ENCODE measurements around the gene TMEM69.
"Not testable (repeated sequence)": the region's sequence is repeated elsewhere in the genome, so short reads cannot be mapped to it uniquely, and the experiment has no call there.

- TF ChIP-seq POLR2A (IDR thresholded peaks at IDR 0.05; ENCODE audit: control extremely low read depth in 1 of 2, low read depth in 2 of 2, low read length in 2 of 2); CTCF (IDR thresholded peaks at IDR 0.05; ENCODE audit: control extremely low read depth in 1 of 3, insufficient read depth in 1 of 3, low read depth in 1 of 3, low read length in 3 of 3); MAX (IDR thresholded peaks at IDR 0.05); HDAC6 (IDR thresholded peaks at IDR 0.05; ENCODE audit: low read depth, low read length); TAF1 (IDR thresholded peaks at IDR 0.05; ENCODE audit: low read depth, low read length); POLR2AphosphoS5 (IDR thresholded peaks at IDR 0.05; ENCODE audit: low read depth, low read length); FOSL1 (IDR thresholded peaks at IDR 0.05; ENCODE audit: insufficient read depth, low read depth, low read length); HDAC2 (IDR thresholded peaks at IDR 0.05; ENCODE audit: borderline replicate concordance in 1 of 2, low read depth in 2 of 2, low read length in 2 of 2); EZH2 (IDR thresholded peaks at IDR 0.05; ENCODE audit: low read depth, low read length, severe bottlenecking); BRCA1 (IDR thresholded peaks at IDR 0.05; ENCODE audit: low read depth, low read length); POU5F1 (IDR thresholded peaks at IDR 0.05; ENCODE audit: low read depth, low read length); EP300 (IDR thresholded peaks at IDR 0.05; ENCODE audit: borderline replicate concordance in 1 of 2, low read depth in 2 of 2, low read length in 2 of 2); RXRA (IDR thresholded peaks at IDR 0.05; ENCODE audit: insufficient read depth, low read depth, low read length): not testable (repeated sequence)
Observed at GRCh38 chr1:45676553-45676952, 11.4 kb upstream of the TMEM69 start.
